ENCODE data around the gene ADAMTS1. TPM values are rescaled to one million over a fixed set of nuclear protein-coding genes. Genes with fewer than 3 reads are reported as not detected.
"Not testable (repeated sequence)": the region's sequence is repeated elsewhere in the genome, so short reads cannot be mapped to it uniquely, and the experiment has no call there.

ADAMTS1 gene
- polyA plus RNA-seq (ENCODE audit: insufficient read length in 3 of 3), result 100 to 1,000 TPM in 2 of 3 donors, 10 to 100 TPM in 1; 90.6 to 124 (median 110) TPM
- long read RNA-seq, donor 1, full-length matches to known transcripts, result 37 of 69 reads
- long read RNA-seq, donor 1, partial matches to known transcripts, result 32 of 69 reads
- long read RNA-seq, donor 1, other reads (novel, unspliced or antisense), result 0 of 69 reads
- long read RNA-seq, donor 2, full-length matches to known transcripts, result 36 of 53 reads
- long read RNA-seq, donor 2, partial matches to known transcripts, result 17 of 53 reads
- long read RNA-seq, donor 2, other reads (novel, unspliced or antisense), result 0 of 53 reads
- long read RNA-seq, donor 3, full-length matches to known transcripts, result 15 of 47 reads
- long read RNA-seq, donor 3, partial matches to known transcripts, result 32 of 47 reads
- long read RNA-seq, donor 3, other reads (novel, unspliced or antisense), result 0 of 47 reads
- long read RNA-seq, donor 4, full-length matches to known transcripts, result 29 of 54 reads
- long read RNA-seq, donor 4, partial matches to known transcripts, result 25 of 54 reads
- long read RNA-seq, donor 4, other reads (novel, unspliced or antisense), result 0 of 54 reads
- long read RNA-seq, donor 5, full-length matches to known transcripts, result 19 of 47 reads
- long read RNA-seq, donor 5, partial matches to known transcripts, result 28 of 47 reads
- long read RNA-seq, donor 5, other reads (novel, unspliced or antisense), result 0 of 47 reads
- long read RNA-seq, donor 6, full-length matches to known transcripts, result 44 of 73 reads
- long read RNA-seq, donor 6, partial matches to known transcripts, result 29 of 73 reads
- long read RNA-seq, donor 6, other reads (novel, unspliced or antisense), result 0 of 73 reads
- long read RNA-seq, donor 7, full-length matches to known transcripts, result 20 of 91 reads
- long read RNA-seq, donor 7, partial matches to known transcripts, result 71 of 91 reads
- long read RNA-seq, donor 7, other reads (novel, unspliced or antisense), result 0 of 91 reads
- long read RNA-seq, donor 8, full-length matches to known transcripts, result 25 of 42 reads
- long read RNA-seq, donor 8, partial matches to known transcripts, result 17 of 42 reads
- long read RNA-seq, donor 8, other reads (novel, unspliced or antisense), result 0 of 42 reads
- long read RNA-seq, donor 9, full-length matches to known transcripts, result 51 of 103 reads
- long read RNA-seq, donor 9, partial matches to known transcripts, result 52 of 103 reads
- long read RNA-seq, donor 9, other reads (novel, unspliced or antisense), result 0 of 103 reads
- long read RNA-seq, donor 10, full-length matches to known transcripts, result 18 of 72 reads
- long read RNA-seq, donor 10, partial matches to known transcripts, result 54 of 72 reads
- long read RNA-seq, donor 10, other reads (novel, unspliced or antisense), result 0 of 72 reads
- long read RNA-seq, donor 11, full-length matches to known transcripts, result 16 of 43 reads
- long read RNA-seq, donor 11, partial matches to known transcripts, result 27 of 43 reads
- long read RNA-seq, donor 11, other reads (novel, unspliced or antisense), result 0 of 43 reads
- long read RNA-seq, donor 12, full-length matches to known transcripts, result 46 of 99 reads
- long read RNA-seq, donor 12, partial matches to known transcripts, result 48 of 99 reads
- long read RNA-seq, donor 12, other reads (novel, unspliced or antisense), result 5 of 99 reads
- long read RNA-seq, donor 13, full-length matches to known transcripts, result 14 of 28 reads
- long read RNA-seq, donor 13, partial matches to known transcripts, result 14 of 28 reads
- long read RNA-seq, donor 13, other reads (novel, unspliced or antisense), result 0 of 28 reads
- long read RNA-seq, donor 14, full-length matches to known transcripts, result 49 of 98 reads
- long read RNA-seq, donor 14, partial matches to known transcripts, result 49 of 98 reads
- long read RNA-seq, donor 14, other reads (novel, unspliced or antisense), result 0 of 98 reads
- long read RNA-seq, donor 15, full-length matches to known transcripts, result 33 of 55 reads
- long read RNA-seq, donor 15, partial matches to known transcripts, result 22 of 55 reads
- long read RNA-seq, donor 15, other reads (novel, unspliced or antisense), result 0 of 55 reads
- long read RNA-seq, donor 16, full-length matches to known transcripts, result 27 of 63 reads
- long read RNA-seq, donor 16, partial matches to known transcripts, result 36 of 63 reads
- long read RNA-seq, donor 16, other reads (novel, unspliced or antisense), result 0 of 63 reads

DNA sequence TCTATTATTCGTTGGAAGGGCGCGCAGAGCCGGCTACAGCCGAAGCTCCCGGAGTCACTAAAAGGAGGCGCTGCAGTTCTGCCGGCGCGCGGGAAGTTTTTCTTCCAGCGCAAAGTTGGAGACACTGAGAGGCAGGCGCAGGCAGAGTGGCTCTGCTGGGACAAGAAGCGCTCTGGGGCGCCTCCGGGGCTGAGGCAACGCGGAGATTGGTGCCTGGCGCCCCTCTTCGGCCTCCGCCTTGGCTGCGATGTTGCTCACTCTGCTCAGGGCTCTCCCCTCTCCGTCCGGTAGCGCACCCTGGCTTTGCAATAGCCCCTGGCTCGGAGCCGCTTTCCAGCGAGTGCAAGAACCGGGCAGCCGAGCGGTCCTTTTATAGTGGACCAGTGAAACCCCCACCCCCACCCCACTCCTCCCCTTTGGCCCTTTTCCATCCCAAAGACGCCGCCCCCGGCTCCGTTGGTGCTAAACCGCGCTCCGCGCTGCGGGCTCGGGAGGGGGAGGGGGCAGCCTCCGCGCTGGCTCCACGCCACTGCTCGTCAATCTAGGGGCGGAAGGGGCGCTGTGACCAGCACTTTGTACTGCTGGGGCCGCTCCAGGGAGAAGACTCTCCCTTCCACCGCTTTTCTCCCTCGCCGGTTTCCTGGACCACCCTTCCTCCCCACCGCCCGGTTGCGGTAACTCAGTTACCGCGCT lies at the start of gene ADAMTS1:
TSS of gene ADAMTS1 (minus strand) at position 344 of the 693 bp plus-strand sequence. CDS start 455 bp downstream, outside the sequence.
- DNase-seq, result peak; percentile 91

DNA sequence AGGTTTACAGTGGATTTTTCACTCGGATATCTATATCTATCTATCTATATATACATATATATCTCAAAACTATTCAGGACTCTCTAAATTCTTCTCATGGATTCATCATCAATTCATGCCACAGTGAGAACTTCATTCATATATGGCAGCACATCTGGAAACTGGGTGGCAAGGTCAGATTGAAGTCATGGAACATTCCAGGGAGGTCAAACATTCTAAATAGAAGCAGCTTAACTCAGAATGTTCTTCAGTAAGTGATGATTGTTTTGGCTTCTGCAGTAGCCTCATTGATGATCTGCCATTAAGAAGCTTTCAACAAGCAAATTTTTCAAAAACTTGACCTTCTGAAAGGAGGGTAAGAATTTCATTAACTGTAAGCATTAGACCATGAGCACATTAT lies 46.9 kb upstream of the ADAMTS1 start:
- no peak for DNase-seq

DNA sequence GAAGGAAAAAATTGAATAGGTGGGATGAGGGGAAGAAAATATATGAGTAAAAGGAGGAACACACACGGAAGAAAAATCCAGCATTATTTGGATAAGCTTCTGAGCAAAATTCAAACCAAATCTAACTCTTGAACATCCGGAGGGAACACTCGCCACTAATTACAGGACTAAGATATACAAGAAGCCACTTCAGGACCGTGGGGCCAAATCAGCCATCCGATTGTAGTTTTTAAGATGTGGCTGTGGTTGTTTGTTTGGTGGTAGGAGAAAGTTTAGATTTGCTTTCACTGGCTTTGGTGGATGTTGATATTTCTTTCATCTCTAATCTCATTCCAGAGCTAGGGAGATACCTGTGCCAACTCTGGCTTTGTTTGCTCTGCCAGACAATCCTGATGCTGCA lies 43.7 kb upstream of the ADAMTS1 start:
- no peak for DNase-seq

DNA sequence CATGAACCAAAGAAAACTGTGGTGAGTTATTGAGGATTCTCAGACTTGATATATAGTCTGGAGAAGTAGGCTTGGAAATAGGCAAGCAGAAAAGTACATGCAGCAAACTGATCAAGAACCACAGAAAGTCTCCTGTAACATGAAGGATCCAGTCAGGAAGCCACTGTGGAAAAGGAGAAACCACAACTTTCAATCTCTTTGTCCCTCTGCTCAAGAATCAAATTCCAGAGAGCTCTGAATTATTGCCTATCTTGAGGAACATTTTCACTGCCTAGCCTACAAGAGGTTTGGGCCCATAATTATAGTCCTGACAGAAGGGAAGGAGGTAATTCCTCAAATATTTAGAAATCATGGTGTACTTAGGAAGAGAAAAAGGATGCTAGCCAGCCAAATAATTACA lies 43.0 kb upstream of the ADAMTS1 start:
- no peak for DNase-seq

DNA sequence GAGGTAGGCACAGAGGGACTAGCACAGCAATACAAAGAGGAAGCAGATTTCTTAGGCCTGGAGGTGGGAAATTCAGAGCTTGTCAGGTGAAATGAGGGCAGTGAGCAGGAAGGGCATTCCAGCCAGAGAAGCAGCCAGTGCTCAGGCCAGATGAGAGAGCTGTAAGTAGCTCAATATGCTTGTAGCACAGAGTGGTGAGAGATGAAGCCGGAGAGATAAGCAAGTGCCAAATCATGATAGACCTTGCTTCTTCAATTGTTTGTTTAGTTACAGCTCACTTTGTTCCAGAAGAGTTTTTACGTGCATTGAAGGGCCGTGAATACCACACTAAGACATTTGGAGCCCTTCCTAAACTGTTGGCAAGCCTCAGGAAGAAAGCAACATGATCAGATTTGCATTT lies 42.0 kb upstream of the ADAMTS1 start:
- DNase-seq, result no peak

DNA sequence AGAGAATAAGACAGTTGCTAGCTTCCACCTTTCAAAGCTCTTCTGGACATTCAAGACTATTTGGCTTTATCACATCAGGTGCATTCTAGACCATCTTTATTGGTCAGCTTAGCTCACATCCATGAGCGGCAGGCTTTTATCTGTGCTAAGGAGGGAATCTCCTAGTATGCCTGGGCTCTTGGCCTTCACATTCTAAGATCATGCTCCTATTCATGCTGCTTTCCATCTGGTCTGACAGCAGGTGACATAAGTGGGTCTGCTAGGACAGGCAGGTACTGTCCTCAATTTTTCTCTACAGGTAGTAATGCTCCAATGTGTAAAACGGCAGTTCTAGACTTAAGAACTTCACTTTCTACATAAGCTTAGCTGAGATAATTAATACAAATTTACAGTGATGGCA lies 39.2 kb upstream of the ADAMTS1 start:
- DNase-seq, result no peak

DNA sequence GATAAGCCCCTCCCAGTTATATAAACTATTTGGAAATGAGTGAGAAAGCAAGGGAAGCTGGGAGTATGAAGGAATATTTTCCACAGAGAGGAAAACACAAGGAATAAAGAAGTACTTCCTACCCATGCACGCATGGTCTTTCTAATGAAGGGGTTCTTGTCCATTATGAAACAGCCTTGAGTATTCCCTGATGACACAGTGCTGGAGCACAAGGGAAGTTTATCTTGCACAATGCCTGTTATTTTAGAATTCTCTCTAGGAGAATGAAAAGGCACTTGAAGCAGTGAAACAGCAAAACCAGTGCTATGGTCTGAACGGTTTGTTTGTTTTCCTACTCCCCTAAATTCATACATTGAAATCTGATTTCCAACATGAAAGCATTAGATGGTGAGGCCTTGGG lies 38.6 kb upstream of the ADAMTS1 start:
- DNase-seq, result no peak

DNA sequence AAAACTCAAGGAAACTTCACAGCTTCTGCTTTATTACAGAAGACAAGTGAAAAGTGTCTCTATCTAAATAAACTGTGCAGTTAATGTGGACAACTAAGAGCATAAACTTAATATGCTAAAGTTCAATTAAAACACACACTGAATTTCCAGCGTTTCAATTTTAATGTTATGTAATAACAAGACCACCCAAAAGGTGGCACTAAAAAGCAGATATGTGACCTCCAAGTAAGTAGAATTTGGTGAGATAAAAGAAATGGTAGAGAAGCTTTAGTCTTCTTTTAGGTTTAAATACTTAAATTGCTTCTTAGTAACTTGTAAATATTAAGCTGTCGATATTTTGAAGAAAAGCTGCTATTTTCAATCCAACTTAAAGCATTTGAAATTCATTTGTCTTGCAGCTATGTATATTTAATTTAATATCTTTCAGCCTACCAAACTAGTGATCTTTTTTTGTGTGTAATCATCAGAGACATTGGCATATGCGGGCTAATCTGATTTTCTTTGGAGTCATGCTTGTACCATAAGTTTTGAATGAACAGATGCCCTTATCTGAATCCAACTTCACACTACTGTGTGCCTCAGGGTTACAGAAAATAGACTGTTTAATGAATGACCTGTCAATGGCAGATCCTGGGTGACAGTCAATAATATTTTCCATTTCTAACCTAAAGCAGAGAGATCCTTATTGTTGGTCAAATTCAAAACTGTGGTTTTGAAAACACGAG lies 36.5 kb upstream of the ADAMTS1 start:
- peak; percentile 9 for DNase-seq

DNA sequence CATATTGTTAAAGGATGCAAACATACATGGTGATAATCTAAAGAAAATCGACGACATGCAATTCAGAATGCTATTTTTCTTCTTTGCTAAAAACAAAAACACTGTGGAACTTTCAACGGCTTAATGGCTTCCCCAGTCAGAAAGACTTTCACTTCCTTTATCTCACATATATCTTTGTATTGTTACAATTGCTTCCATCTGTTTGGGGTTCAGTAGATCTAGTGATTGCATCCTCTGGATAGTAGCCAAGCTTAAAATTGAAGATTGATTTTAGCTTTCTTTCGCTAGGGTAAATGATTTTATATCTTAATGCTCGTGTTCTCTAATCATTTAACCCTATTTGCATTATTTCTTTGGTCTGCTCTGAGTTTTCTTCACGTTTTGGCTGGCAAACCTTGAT lies 31.8 kb upstream of the ADAMTS1 start:
- no peak for DNase-seq

DNA sequence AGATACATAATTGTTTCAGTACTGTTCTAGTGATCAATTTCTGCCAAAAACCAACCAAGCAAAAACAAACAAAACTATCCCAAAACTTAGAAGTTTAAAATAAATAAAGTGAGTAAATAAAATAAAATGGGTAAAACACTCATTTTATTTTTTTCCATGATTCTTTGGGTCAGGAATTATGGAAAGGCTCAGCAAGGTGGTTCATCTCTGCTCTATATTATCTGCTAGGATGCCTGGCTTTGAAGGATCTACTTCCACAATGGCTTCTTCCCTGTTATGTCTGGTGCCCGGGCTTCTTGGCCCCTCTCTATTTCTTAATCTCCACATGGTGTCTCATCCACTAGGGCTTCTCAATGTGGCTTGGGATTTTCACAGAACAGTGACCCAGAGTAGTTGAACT lies 29.1 kb upstream of the ADAMTS1 start:
- no peak for DNase-seq

DNA sequence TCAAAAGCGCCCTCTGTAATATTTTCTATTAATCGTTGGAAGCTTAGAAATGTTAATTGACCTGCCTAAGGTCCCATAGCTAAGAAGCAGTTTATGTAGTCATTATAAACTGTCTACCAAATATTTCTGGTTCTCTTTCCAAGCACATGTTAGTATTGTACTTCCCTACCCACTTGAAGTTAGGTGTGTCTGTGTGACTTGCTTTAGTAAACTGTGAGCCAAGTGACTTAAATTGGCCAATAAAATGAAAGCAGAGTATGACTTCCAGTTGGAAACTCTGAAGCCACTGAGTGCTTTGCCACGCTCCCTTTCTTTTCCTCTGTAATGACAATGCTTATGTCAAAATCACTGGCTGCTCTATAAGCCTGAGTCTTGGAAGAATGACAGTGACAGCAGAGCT lies 20.6 kb upstream of the ADAMTS1 start:
- DNase-seq, result no peak

DNA sequence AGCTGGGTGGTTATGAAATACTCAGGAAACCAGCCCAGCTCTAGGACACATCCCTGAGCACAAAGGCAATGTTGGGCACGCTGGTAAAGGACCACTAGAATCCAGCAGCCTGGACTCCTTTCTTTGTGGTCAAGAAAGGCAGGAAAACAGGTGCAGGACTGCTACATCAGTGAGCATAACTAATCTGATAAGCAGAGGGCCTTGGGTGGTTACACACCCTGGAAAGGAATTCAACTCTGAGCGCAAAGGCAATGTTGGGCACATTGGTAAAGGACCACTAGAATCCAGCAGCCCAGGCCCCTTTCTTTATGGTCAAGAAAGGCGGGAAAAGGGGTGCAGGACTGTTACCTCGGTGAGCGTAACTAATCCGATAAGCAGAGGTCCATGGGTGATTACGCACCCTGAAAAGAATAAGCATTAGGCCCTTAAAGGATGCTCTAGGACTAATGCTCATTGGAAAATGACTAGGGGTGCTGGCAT lies 11.7 kb upstream of the ADAMTS1 start:
- not testable (repeated sequence) for DNase-seq

DNA sequence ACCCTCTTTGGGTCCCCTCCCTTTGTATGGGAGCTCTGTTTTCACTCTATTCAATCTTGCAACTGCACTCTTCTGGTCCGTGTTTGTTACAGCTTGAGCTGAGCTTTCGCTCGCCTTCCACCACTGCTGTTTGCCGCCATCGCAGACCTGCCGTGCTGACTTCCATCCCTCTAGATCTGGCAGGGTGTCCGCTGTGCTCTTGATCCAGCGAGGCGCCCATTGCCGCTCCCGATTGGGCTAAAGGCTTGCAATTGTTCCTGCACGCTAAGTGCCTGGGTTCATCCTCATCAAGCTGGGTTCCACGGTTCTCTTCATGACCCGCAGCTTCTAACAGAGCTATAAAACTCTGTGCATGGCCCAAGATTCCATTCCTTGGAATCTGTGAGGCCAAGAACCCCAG lies 9.5 kb upstream of the ADAMTS1 start:
- not testable (repeated sequence) for DNase-seq

DNA sequence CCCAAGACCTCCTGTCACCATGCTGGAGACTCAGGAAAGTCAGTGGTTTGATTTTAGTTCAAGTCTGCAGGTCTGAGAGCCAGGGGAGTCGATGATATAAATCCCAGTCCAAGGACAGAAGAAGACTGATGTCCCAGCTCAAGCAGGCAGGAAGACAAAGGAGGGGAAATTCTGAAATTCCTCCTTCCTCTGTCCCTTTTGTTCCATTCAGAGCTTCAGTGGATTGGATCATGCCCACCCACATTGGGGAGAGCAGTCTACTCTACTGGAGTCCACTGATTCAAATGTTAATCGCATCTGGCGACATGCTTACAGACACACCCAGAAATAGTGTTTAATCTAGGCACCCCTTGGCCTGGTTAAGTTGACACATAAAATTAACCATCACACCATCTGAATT lies 7.2 kb upstream of the ADAMTS1 start:
- DNase-seq, result no peak

DNA sequence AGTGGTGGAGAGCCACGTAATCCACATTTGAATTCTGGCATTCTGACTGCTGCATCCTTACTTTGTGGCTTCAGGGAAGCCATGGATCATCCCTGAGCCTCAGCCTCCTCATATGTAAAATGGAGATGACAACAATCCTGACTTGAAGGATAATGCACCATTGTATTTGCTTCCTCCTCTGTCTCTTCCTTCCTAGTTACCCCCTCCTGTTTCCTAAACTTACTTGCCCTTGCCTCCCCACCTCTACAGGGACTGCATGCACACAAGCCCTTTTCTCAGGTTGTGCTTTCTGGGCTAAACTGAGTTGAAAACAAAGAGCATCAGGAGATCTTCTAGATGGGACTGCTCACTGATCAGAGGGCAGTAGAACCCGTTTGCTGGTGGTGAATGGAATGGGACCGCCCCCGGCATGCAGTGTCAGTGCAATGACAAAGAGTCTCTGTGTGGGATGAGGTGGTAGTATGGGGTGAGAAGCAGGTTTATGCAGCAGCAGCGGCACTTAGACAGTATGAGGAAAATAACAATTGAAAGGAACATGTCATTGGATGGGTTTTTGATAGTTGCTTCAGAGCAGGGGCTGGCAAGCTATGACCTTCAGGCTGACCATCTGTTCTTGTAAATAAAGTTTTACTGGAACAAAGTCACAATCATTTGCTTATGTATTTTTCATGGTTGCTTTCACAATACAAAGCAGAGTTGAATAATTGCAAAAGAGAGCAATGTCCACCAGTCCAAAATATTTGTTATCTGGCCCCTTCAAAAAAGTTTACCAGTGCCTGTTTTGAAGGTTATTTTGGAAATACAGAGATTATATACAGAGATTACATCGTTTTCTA lies 6.1 kb upstream of the ADAMTS1 start:
- no peak for DNase-seq

DNA sequence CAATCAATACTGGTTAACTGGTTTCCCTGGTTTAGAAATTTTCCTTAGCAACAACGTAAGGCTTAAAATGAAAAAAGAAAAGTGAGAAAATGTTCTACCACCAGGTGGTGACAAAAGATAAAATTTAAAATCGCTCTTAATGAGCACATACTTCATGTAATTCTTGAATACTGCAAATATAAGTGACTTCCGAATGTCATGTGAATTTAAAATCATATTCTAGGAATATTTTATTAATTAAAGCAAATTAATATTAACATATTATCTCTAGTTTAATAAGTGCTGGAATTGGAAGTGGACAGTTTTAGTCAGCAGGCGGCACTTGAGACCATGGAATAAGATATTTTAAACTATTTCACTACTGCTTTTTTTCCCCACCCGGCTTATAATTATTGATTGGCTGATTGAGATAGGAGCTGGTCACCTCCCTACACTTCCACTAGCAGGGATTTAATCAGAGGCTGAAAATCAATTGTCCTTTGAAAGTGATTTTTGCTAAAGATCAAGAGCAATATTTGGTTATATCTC lies 5.0 kb upstream of the ADAMTS1 start:
- DNase-seq, result peak; percentile 60

DNA sequence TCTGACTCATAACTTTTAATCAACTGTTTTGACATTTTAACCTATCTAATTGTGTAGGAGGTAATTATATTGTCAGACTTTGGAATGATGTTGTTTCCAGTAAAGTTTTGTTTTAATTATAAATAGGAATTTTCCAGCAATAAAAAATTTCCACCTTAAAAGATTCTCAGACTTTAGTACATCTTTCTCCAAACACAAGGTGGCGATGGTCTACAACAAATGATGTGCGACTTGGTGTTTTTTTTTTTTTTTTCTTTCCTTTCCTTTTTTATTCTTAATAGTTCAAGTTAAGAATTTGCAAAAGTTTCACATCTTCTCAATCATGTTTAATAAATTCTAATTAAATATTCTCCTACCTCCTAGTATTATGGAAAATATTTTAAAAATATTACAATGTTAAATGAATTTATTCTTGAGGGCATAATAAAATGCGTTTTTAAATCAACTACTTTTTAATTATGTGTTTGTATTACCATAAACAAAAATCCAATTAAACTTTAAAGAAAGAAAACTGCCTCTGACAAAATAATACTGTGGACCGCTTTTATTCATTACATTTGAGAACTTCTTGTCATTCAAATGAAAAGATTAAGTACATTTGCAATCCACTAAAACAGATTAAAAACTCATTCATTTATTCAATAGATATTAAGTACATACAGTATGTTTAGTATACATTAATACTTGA lies 4.4 kb upstream of the ADAMTS1 start:
- DNase-seq, result peak; percentile 75
